Panc1 (cell line): ENCODE measurements around the gene NTRK3. TPM values are rescaled to one million over a fixed set of nuclear protein-coding genes. Genes with fewer than 3 reads are reported as not detected.

Experiments
- ATAC-seq: fragments of 200-7000 bp; cut with Tn5 transposase; 2 replicates; pipeline ENCODE4 v1.9.1; 2020; ENCODE audit warnings: mild to moderate bottlenecking, moderate library complexity
- BruUV-seq: library from RNA; stranded (reverse); fragments of 400-500 nt; replicated peaks from 2 replicates; lab custom pipeline; 2021; lab: Mats Ljungman, UMichigan
- CTCF ChIA-PET: fragments of 300-600 bp; sonication (Branson Sonifier 250); formaldehyde crosslinking; loops from one replicate; lab custom pipeline; 2022; ENCODE audit warnings: antibody characterized with exemption; lab: Charles Lee
- POLR2A ChIA-PET: fragments of 300-600 bp; sonication (Branson Sonifier 250); formaldehyde crosslinking; loops from one replicate; lab custom pipeline; 2022; ENCODE audit warnings: antibody characterized with exemption; lab: Charles Lee
- DNase-seq: peaks from one replicate; pipeline ENCODE4 v3.0.0-alpha.2; 2010; ENCODE audit warnings: low read depth, low spot score
- H3K27ac ChIP-seq: 2 replicates; pipeline ENCODE4 v1.5.1; 2011; ENCODE audit warnings: mild to moderate bottlenecking, low read length, inconsistent platforms
- H3K27me3 ChIP-seq: fragments of 200-500 bp; sonication (Bioruptor generic); 2 replicates; pipeline ENCODE4 v1.6.0; 2014; ENCODE audit warnings: low read length, inconsistent platforms; ENCODE audit not compliant: control insufficient read depth, insufficient read depth
- H3K36me3 ChIP-seq: fragments of 200-500 bp; sonication (Bioruptor generic); 2 replicates; pipeline ENCODE4 v1.5.1; 2014; ENCODE audit warnings: inconsistent platforms, mild to moderate bottlenecking, low read length, moderate library complexity; ENCODE audit not compliant: control insufficient read depth, insufficient read depth
- H3K4me1 ChIP-seq: 2 replicates; pipeline ENCODE4 v1.5.1; 2011; ENCODE audit warnings: inconsistent platforms, mild to moderate bottlenecking, low read length, moderate library complexity; ENCODE audit not compliant: control insufficient read depth, insufficient read depth
- H3K4me3 ChIP-seq, 2 experiments: 2 replicates each; pipeline ENCODE4 v1.5.1; 2011 to 2012; ENCODE audit warnings: low read depth in 2 of 2, low read length in 2 of 2, mild to moderate bottlenecking in 2 of 2, inconsistent platforms in 1 of 2, moderate library complexity in 1 of 2
- H3K9me3 ChIP-seq: fragments of 200-500 bp; sonication (Bioruptor generic); 2 replicates; pipeline ENCODE4 v1.5.1; 2014; ENCODE audit warnings: low read depth, mild to moderate bottlenecking, inconsistent platforms, low read length, moderate library complexity; ENCODE audit not compliant: control insufficient read depth, insufficient read depth
- POLR2AphosphoS5 ChIP-seq: IDR thresholded peaks from 2 replicates; pipeline ENCODE4 v1.6.1; 2012; ENCODE audit warnings: mild to moderate bottlenecking, low read depth, low read length, moderate library complexity
- REST ChIP-seq, 2 experiments: IDR thresholded peaks; 2 replicates each; pipeline ENCODE4 v1.6.1; 2011 to 2012; ENCODE audit warnings: low read depth in 2 of 2, control low read depth in 1 of 2, low read length in 1 of 2, mild to moderate bottlenecking in 1 of 2, moderate library complexity in 1 of 2; ENCODE audit not compliant: insufficient read depth in 1 of 2
- SIN3A ChIP-seq: IDR thresholded peaks from 2 replicates; pipeline ENCODE4 v1.6.1; 2012; ENCODE audit warnings: low read depth, mild to moderate bottlenecking, low read length, moderate library complexity, borderline replicate concordance; ENCODE audit not compliant: insufficient read depth
- TCF7L2 ChIP-seq: IDR thresholded peaks from 2 replicates; pipeline ENCODE4 v1.6.1; 2011; ENCODE audit warnings: mild to moderate bottlenecking, low read depth, low read length, inconsistent platforms
- in situ Hi-C: cut with HindIII; loops from 2 replicates; pipeline ENCODE4 v1.10.0; 2016; ENCODE audit warnings: low sequenced_read_pairs, low pct_unique_long_range_greater_than_20kb
- intact Hi-C: fragments of 100-400 bp; cut with micrococcal nuclease; formaldehyde crosslinking; loops from one replicate; pipeline ENCODE4 v1.10.0; 2022; ENCODE audit not compliant: unreplicated experiment
- total RNA-seq: library from RNA; stranded (reverse); gene quantifications from one replicate; pipeline ENCODE4 v1.2.1, GENCODE V29; 2021; ENCODE audit not compliant: unreplicated experiment
- TF ChIP-seq, protein P1 (sequence below): fragments of 450-650 bp; IDR thresholded peaks from 2 replicates; pipeline ENCODE4 v1.5.1; 2017; ENCODE audit warnings: mild to moderate bottlenecking

The NTRK3 gene
- total RNA-seq, 1 experiment from 2014 or later = not detected

- Histone ChIP-seq H3K36me3 (no peaks in the 10 kb centered on the region), H3K27ac (no peak overlapping the region), H3K4me3 (no peak overlapping the region), H3K9me3 (no peaks in the 10 kb centered on the region), H3K27me3 (no peaks in the 10 kb centered on the region), H3K4me1 (no peaks in the 10 kb centered on the region)
- DNase-seq (no peak), ATAC-seq (no peak)
- TF ChIP-seq SIN3A = no peak
- TF ChIP-seq REST (IDR thresholded peaks at IDR 0.05; ENCODE audit: insufficient read depth in 1 of 2, low read depth in 2 of 2, low read length in 1 of 2) = no peak
- TF ChIP-seq TCF7L2 = no peak
- TF ChIP-seq, protein P1, sequence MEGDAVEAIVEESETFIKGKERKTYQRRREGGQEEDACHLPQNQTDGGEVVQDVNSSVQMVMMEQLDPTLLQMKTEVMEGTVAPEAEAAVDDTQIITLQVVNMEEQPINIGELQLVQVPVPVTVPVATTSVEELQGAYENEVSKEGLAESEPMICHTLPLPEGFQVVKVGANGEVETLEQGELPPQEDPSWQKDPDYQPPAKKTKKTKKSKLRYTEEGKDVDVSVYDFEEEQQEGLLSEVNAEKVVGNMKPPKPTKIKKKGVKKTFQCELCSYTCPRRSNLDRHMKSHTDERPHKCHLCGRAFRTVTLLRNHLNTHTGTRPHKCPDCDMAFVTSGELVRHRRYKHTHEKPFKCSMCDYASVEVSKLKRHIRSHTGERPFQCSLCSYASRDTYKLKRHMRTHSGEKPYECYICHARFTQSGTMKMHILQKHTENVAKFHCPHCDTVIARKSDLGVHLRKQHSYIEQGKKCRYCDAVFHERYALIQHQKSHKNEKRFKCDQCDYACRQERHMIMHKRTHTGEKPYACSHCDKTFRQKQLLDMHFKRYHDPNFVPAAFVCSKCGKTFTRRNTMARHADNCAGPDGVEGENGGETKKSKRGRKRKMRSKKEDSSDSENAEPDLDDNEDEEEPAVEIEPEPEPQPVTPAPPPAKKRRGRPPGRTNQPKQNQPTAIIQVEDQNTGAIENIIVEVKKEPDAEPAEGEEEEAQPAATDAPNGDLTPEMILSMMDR = no peak
- CTCF ChIA-PET = no interaction called here
- no TSS peak for BruUV-seq
- in situ Hi-C loops = no loop called here
- POLR2A ChIA-PET = interaction anchor here (0.6 kb wide), 1 partner anchor 1534 kb away, joined by 4 read pairs; no protein-coding TSS in a partner anchor
- intact Hi-C loops = no loop called here
Observed at GRCh38 chr15:87849181-87849580, 407.4 kb downstream of the NTRK3 start.

DNA sequence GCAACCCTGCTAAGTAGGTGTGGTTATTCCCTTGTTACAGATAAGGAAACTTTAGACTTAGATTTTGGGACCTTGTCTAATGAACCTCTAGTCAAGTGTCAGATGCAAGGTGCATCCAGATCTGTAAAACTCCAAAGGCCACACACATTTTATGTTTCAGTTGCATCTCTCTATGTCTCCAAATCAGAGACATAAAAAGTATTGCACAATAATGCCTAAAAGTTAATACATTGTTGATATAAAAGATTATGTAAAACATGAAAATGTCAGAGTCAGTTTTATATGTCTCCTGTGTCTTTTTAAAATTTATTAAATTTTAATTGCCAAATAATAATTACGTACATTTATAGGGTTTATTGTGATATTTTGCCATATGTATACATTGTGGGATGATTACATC lies 408.5 kb downstream of the NTRK3 start:
- TF ChIP-seq, protein P1 = no peak
- TF ChIP-seq POLR2AphosphoS5 = no peak
- TF ChIP-seq SIN3A = no peak
- TF ChIP-seq REST (IDR thresholded peaks at IDR 0.05; ENCODE audit: insufficient read depth in 1 of 2, low read depth in 2 of 2, low read length in 1 of 2) = no peak
- TF ChIP-seq TCF7L2 = no peak
- CTCF ChIA-PET = no interaction called here
- Histone ChIP-seq H3K4me1 (no peaks in the 10 kb centered on the region), H3K27ac (no peak overlapping the region), H3K4me3 (no peak overlapping the region), H3K36me3 (no peaks in the 10 kb centered on the region), H3K9me3 (no peaks in the 10 kb centered on the region), H3K27me3 (no peaks in the 10 kb centered on the region)
- POLR2A ChIA-PET = no interaction called here
- no TSS peak for BruUV-seq
- no peak for DNase-seq
- ATAC-seq = no peak
- in situ Hi-C loops (no loop called here), intact Hi-C loops (no loop called here)
